Psoas muscle (tissue), 8 donors: ENCODE data around the gene PSMB9. TPM values are rescaled to one million over a fixed set of nuclear protein-coding genes. Genes with fewer than 3 reads are reported as not detected.

ENCODE experiments used
- ATAC-seq, 4 donors: fragments of 200-7000 bp; cut with Tn5 transposase; one replicate each; pipeline ENCODE4 v1.9.1; 2020; ENCODE audit warnings: moderate library complexity in 3 of 4, mild to moderate bottlenecking in 2 of 4
- DNase-seq, 2 donors: peaks; one replicate each; pipeline ENCODE4 v3.0.0-alpha.2; 2020
- H3K27ac ChIP-seq: fragments of 200-600 bp; one replicate; pipeline ENCODE4 v1.8.0; 2022
- H3K27me3 ChIP-seq, 3 donors: fragments of 200-600 bp in 1 of 3; one replicate each; pipeline versions ENCODE4 v1.6.1 to v1.8.0; 2013 to 2022; ENCODE audit warnings: low read length in 2 of 3, mild to moderate bottlenecking in 2 of 3, moderate library complexity in 1 of 3; ENCODE audit not compliant: insufficient read depth in 3 of 3
- H3K36me3 ChIP-seq, 2 donors: fragments of 200-600 bp in 1 of 2; one replicate each; pipeline versions ENCODE4 v1.6.1 to v1.8.0; 2013 to 2022; ENCODE audit warnings: low read depth in 1 of 2, mild to moderate bottlenecking in 1 of 2, moderate library complexity in 1 of 2; ENCODE audit not compliant: insufficient read depth in 1 of 2
- H3K4me1 ChIP-seq: fragments of 200-600 bp; one replicate; pipeline ENCODE4 v1.8.0; 2022
- H3K4me3 ChIP-seq: fragments of 200-600 bp; one replicate; pipeline ENCODE4 v1.8.0; 2022; ENCODE audit warnings: mild to moderate bottlenecking
- H3K9me3 ChIP-seq: fragments of 200-600 bp; one replicate; pipeline ENCODE4 v1.8.0; 2022
- WGBS, 3 donors: extraction: QIAGEN DNeasy Blood & Tissue Kit; methylation state at CpG; one replicate each; pipeline versions ENCODE4 v1.1.6 to v1.1.7; 2013; 5-methylcytosine and 5-hydroxymethylcytosine counted together
- intact Hi-C, 2 donors: fragments of 100-400 bp; cut with DNase I; formaldehyde crosslinking; loops; one replicate each; pipeline versions ENCODE4 v1.11.0 to v1.14.2; 2022
- polyA plus RNA-seq, 3 donors: library from polyadenylated mRNA; stranded (reverse); fragments of 200-250 nt; gene quantifications; one replicate each; pipeline ENCODE4 v1.2.3, GENCODE V29; 2013
- total RNA-seq, 4 donors: library from RNA; stranded (reverse); fragmentation: NEBNext Ultra II Directional in 2 of 4; extraction: Animal tissue kit (Norgen Biotek cat#: 25700) in 2 of 4; gene quantifications; one replicate each; pipeline versions ENCODE4 v1.2.1 to v1.2.4, GENCODE V29; 2021 to 2023
- TF ChIP-seq, protein P1 (sequence below): fragments of 200-600 bp; IDR thresholded peaks from one replicate; pipeline ENCODE4 v1.8.0; 2022; ENCODE audit warnings: antibody characterized with exemption
- donor health status: healthy with polysubstance abuse.
- donor health status: DM: no; HTN: no; CAD: no; lungs with moderate emphysema.
- donor health status: Bipolar disorder and iron deficiency.
- donor health status: healthy.
- donor health status: DM: yes; HTN: yes; CAD: no.
- donor health status: DM: no; HTN: no; CAD: no.
- donor health status: DM: no; HTN: no; CAD: no.
- donor health status: DM: yes; HTN: yes; CAD: no.

The PSMB9 gene
- total and polyA plus RNA-seq, 7 donors, result 6.6 to 18.0 (median 10.1) TPM

DNA sequence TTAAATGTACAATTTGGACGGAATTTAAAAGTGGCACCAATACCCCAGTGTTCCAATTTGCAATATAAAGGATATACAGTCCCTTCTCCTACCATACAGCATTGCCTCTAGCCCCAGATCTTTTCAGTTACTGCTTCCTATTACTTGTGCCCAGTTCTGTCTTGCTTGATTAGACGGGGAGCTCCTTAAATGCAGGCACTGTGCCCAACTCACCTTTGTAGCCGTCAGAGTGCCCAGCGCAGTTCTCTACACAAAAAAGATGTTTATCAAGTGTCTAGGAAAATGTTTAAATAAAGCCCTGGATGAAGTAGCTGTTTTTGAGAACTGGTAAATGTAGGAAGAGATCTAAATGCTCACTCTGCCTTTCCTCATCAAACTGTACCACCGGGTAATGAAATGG lies 23.1 kb upstream of the PSMB9 start:
- DNase-seq (no peak), ATAC-seq (no peak)
- Histone ChIP-seq H3K4me3 (no peak overlapping the region), H3K9me3 (no peaks in the 10 kb centered on the region), H3K27me3 (no peaks in the 10 kb centered on the region), H3K36me3 (peaks cover 0 to 78% of the 10 kb centered on the region in 2 donors), H3K27ac (no peak overlapping the region), H3K4me1 (no peaks in the 10 kb centered on the region)
- intact Hi-C loops, result no loop called here
- WGBS, 3 donors, result 86 to 91% (median 90%) methylated on average over 5 of the region's 5 CpGs
- TF ChIP-seq, protein P1, sequence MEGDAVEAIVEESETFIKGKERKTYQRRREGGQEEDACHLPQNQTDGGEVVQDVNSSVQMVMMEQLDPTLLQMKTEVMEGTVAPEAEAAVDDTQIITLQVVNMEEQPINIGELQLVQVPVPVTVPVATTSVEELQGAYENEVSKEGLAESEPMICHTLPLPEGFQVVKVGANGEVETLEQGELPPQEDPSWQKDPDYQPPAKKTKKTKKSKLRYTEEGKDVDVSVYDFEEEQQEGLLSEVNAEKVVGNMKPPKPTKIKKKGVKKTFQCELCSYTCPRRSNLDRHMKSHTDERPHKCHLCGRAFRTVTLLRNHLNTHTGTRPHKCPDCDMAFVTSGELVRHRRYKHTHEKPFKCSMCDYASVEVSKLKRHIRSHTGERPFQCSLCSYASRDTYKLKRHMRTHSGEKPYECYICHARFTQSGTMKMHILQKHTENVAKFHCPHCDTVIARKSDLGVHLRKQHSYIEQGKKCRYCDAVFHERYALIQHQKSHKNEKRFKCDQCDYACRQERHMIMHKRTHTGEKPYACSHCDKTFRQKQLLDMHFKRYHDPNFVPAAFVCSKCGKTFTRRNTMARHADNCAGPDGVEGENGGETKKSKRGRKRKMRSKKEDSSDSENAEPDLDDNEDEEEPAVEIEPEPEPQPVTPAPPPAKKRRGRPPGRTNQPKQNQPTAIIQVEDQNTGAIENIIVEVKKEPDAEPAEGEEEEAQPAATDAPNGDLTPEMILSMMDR, result no peak

DNA sequence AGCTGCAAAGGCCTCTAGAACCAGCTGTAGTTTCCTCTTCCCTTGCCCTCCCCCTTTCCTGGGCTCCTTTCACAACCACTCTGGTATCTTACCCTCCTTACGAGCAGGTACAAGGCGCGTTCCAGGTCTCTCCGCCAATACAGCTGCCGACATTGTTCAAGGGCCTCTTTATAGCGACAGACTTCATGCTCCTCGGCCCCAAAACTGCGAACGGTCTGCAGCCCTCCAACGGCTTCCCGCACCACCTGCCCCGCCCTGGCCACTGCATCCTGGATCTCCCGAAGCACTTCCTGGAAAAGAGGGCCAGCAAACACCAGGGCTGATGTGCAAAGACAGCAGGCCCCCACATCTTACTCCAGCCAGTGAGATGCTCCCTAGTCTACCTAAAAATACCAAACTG lies 21.5 kb upstream of the PSMB9 start:
- intact Hi-C loops, result no loop called here
- Histone ChIP-seq H3K4me3 (no peak overlapping the region), H3K36me3 (peaks cover 0 to 84% of the 10 kb centered on the region in 2 donors), H3K27me3 (no peaks in the 10 kb centered on the region), H3K9me3 (no peaks in the 10 kb centered on the region), H3K27ac (no peak overlapping the region), H3K4me1 (peaks cover 8% of the 10 kb centered on the region)
- DNase-seq (no peak), ATAC-seq (no peak)
- WGBS, 3 donors, result 73 to 79% (median 78%) methylated on average over 13 of the region's 13 CpGs
- TF ChIP-seq, protein P1, result no peak

- intact Hi-C loops, result no loop called here
- Histone ChIP-seq H3K4me3 (no peak overlapping the region), H3K36me3 (peaks cover 0 to 74% of the 10 kb centered on the region in 2 donors), H3K27ac (no peak overlapping the region), H3K27me3 (no peaks in the 10 kb centered on the region), H3K4me1 (peaks cover 12% of the 10 kb centered on the region), H3K9me3 (no peaks in the 10 kb centered on the region)
- ATAC-seq (no peak), DNase-seq (no peak)
- TF ChIP-seq, protein P1, result no peak
- WGBS, 3 donors, result 83 to 89% (median 86%) methylated on average over 5 of the region's 5 CpGs
Measured at GRCh38 chr6:32833664-32834063, 20.3 kb upstream of the PSMB9 start.

DNA sequence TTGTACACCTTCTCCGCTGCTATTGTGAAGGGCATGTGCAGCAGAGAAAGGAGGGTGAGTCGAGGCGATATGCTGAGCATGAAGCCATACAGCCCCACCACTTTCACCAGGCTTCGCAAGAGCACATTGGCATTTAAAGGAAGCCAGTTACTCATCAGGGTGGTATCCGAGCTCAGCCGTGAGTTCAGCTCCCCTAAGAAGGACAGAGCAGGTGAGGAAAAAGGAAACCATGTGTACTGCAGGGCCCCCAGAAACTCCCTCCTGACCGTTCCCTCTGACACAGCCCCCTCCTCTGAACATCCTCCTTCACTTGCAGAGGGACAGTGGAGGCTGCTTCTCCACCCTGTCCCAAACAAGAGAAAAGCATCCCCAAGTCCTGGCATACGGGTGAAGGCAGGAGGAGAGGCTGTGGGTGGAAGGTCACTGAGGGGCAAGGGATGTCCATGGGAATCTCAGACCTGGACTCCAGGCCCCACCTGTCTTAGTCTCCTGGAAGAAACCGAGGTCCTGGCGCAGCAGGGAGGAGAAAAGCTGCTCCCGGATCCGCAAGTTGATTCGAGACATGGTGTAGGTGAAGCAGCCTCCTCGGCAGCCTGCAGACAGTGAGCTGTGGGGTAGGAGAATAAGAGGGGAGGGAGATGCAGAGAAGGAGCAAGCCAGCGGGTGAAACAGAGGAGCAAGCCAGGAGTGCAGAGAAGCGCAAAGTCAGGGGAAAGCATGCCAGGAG lies 18.7 kb upstream of the PSMB9 start:
- H3K36me3 ChIP-seq, result peaks cover 0 to 57% of the 10 kb centered on the region in 2 donors
- no peak for DNase-seq

More for the DNA sequence above, 18.7 kb upstream of the PSMB9 start:
- WGBS, 3 donors, result 91 to 94% (median 93%) methylated on average over 16 of the region's 16 CpGs
- Histone ChIP-seq H3K4me1 (peaks cover 12% of the 10 kb centered on the region), H3K4me3 (no peak overlapping the region), H3K9me3 (no peaks in the 10 kb centered on the region), H3K27ac (no peak overlapping the region), H3K27me3 (no peaks in the 10 kb centered on the region)
- TF ChIP-seq, protein P1, result no peak
- ATAC-seq, result no peak
- intact Hi-C loops, result no loop called here
